Measurements from ENCODE around the gene EIF4G3. TPM values are rescaled to one million over a fixed set of nuclear protein-coding genes. Genes with fewer than 3 reads are reported as not detected.
"Not testable (repeated sequence)": the region's sequence is repeated elsewhere in the genome, so short reads cannot be mapped to it uniquely, and the experiment has no call there.

Gene EIF4G3
- total RNA-seq, 1 donor from 2014 or later = 33.9 TPM

GRCh38 chr1:21058035-21058793 is 118.5 kb downstream of the EIF4G3 start:
- H3K4me1 ChIP-seq = no peaks in the 10 kb centered on the region
- intact Hi-C loops (cut with micrococcal nuclease) = no loop called here
- no peak for TF ChIP-seq CTCF (IDR thresholded peaks at IDR 0.05; ENCODE audit: borderline replicate concordance)
- H3K27ac ChIP-seq (replicated peaks) = no peak overlapping the region
- no peaks in the 10 kb centered on the region for H3K36me3 ChIP-seq
- no peaks in the 10 kb centered on the region for H3K27me3 ChIP-seq (ENCODE audit: low read depth)
- no peak overlapping the region for H3K4me3 ChIP-seq
- DNase-seq = no peak
- no peaks in the 10 kb centered on the region for H3K9me3 ChIP-seq (replicated peaks)

- DNase-seq; H3K27ac ChIP-seq (replicated peaks); H3K4me3 ChIP-seq; H3K27me3 ChIP-seq (ENCODE audit: low read depth); H3K36me3 ChIP-seq; intact Hi-C loops (cut with micrococcal nuclease); H3K9me3 ChIP-seq (replicated peaks); H3K4me1 ChIP-seq: not testable (repeated sequence)
These were observed 123.3 kb downstream of the EIF4G3 start for GRCh38 chr1:21053189-21053928.

- TF ChIP-seq CTCF (IDR thresholded peaks at IDR 0.05; ENCODE audit: borderline replicate concordance) = no peak
- Histone ChIP-seq H3K27me3 (ENCODE audit: low read depth) (no peaks in the 10 kb centered on the region), H3K4me3 (no peak overlapping the region), H3K4me1 (no peaks in the 10 kb centered on the region), H3K9me3 (replicated peaks) (no peaks in the 10 kb centered on the region), H3K27ac (replicated peaks) (no peak overlapping the region), H3K36me3 (peaks cover 6% of the 10 kb centered on the region)
- intact Hi-C loops (cut with micrococcal nuclease) = no loop called here
- no peak for DNase-seq
These were observed 124.7 kb downstream of the EIF4G3 start for GRCh38 chr1:21052034-21052433.

- peaks cover 4% of the 10 kb centered on the region for H3K4me1 ChIP-seq
- peaks cover 6% of the 10 kb centered on the region for H3K36me3 ChIP-seq
- no peak for DNase-seq
- H3K27ac ChIP-seq (replicated peaks) = no peak overlapping the region
- no peak for TF ChIP-seq CTCF (IDR thresholded peaks at IDR 0.05; ENCODE audit: borderline replicate concordance)
- no peak overlapping the region for H3K4me3 ChIP-seq
- H3K27me3 ChIP-seq (ENCODE audit: low read depth) = no peaks in the 10 kb centered on the region
- H3K9me3 ChIP-seq (replicated peaks) = no peaks in the 10 kb centered on the region
- intact Hi-C loops (cut with micrococcal nuclease) = no loop called here
These were observed 125.4 kb downstream of the EIF4G3 start for GRCh38 chr1:21051177-21051825.

- no peak for DNase-seq
- no peak for TF ChIP-seq CTCF (IDR thresholded peaks at IDR 0.05; ENCODE audit: borderline replicate concordance)
- H3K36me3 ChIP-seq = peaks cover 6% of the 10 kb centered on the region
- H3K4me3 ChIP-seq = no peak overlapping the region
- no peak overlapping the region for H3K27ac ChIP-seq (replicated peaks)
- intact Hi-C loops (cut with micrococcal nuclease) = no loop called here
- no peaks in the 10 kb centered on the region for H3K27me3 ChIP-seq (ENCODE audit: low read depth)
- H3K4me1 ChIP-seq = peaks cover 15% of the 10 kb centered on the region
- H3K9me3 ChIP-seq (replicated peaks) = no peaks in the 10 kb centered on the region
These were observed 126.7 kb downstream of the EIF4G3 start for GRCh38 chr1:21050031-21050430.
